GM23248 (cell line): ENCODE measurements around the gene AKAP6.

Experiments
- EZH2 ChIP-seq: fragments of 200-600 bp; sonication (generic); IDR thresholded peaks from 2 replicates; pipeline ENCODE4 v1.6.1; 2018; ENCODE audit warnings: antibody characterized with exemption, mild to moderate bottlenecking; ENCODE audit not compliant: insufficient read depth, poor library complexity, severe bottlenecking
- EZH2phosphoT487 ChIP-seq: fragments of 200-600 bp; sonication (generic); IDR thresholded peaks from 2 replicates; pipeline ENCODE4 v1.6.1; 2018; ENCODE audit warnings: antibody characterized with exemption, moderate library complexity, mild to moderate bottlenecking, low read depth; ENCODE audit not compliant: insufficient read depth

GRCh38 chr14:32312010-32312331 is 17.1 kb upstream of the AKAP6 start:
- no peak for TF ChIP-seq EZH2phosphoT487
- no peak for TF ChIP-seq EZH2
